RWPE2 (cell line): ENCODE results near the gene CMIP.

ENCODE experiments used
- ATAC-seq: fragments of 200-7000 bp; cut with Tn5 transposase; 3 replicates; pipeline ENCODE4 v1.9.1; 2021; ENCODE audit warnings: low read depth
- DNase-seq: peaks from one replicate; pipeline ENCODE4 v3.0.0-alpha.2; 2020; ENCODE audit warnings: low spot score
- H3K27ac ChIP-seq: fragments of 450-650 bp; 2 replicates; pipeline ENCODE4 v1.5.1; 2017; ENCODE audit warnings: mild to moderate bottlenecking; ENCODE audit not compliant: poor library complexity, severe bottlenecking
- H3K27me3 ChIP-seq: fragments of 250-450 bp; sonication (Bioruptor Pico); 2 replicates; pipeline ENCODE4 v1.5.1; 2021; ENCODE audit warnings: mild to moderate bottlenecking, moderate library complexity; ENCODE audit not compliant: insufficient read depth, poor library complexity, severe bottlenecking
- H3K36me3 ChIP-seq: fragments of 250-450 bp; sonication (Bioruptor Pico); 2 replicates; pipeline ENCODE4 v1.5.1; 2020; ENCODE audit warnings: low read depth, mild to moderate bottlenecking, moderate library complexity
- H3K4me1 ChIP-seq: fragments of 250-450 bp; sonication (Bioruptor Pico); 2 replicates; pipeline ENCODE4 v1.5.1; 2021; ENCODE audit warnings: mild to moderate bottlenecking, moderate library complexity; ENCODE audit not compliant: insufficient read depth, poor library complexity, severe bottlenecking
- H3K4me3 ChIP-seq: fragments of 250-450 bp; sonication (Bioruptor Pico); 2 replicates; pipeline ENCODE4 v1.5.1; 2021; ENCODE audit warnings: mild to moderate bottlenecking, moderate library complexity; ENCODE audit not compliant: severe bottlenecking
- H3K9me3 ChIP-seq: fragments of 250-450 bp; sonication (Bioruptor Pico); 2 replicates; pipeline ENCODE4 v1.5.1; 2021; ENCODE audit warnings: mild to moderate bottlenecking, moderate library complexity; ENCODE audit not compliant: severe bottlenecking
- CTCF ChIP-seq: fragments of 450-650 bp; IDR thresholded peaks from one replicate; pipeline ENCODE4 v1.5.1; 2017; ENCODE audit warnings: mild to moderate bottlenecking, moderate library complexity; ENCODE audit not compliant: poor library complexity, severe bottlenecking

CMIP gene

DNA sequence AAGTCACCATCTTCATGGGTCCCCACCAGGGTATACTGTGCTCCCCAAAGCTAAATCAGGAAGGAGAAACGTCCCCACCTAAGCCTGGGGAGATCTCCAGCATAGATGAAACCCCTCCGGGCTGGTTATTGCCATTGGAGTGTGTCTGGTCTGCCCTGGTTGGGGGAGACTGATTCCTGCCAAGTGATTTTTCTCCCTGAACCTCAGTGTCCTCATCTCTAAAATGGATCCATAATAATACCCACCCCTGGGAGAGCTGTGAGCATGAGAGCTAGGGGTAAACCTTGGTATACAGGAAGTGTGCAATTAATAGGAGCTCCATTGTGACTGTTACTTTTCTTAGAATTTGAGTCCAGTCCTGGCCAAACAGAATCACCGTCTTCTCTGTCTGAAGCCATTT lies 111.1 kb downstream of the CMIP start:
- H3K4me1 ChIP-seq = peaks cover 26% of the 10 kb centered on the region
- ATAC-seq (no peak), DNase-seq (no peak)
- H3K4me3 ChIP-seq = no peak overlapping the region
- no peaks in the 10 kb centered on the region for H3K27me3 ChIP-seq
- no peak for TF ChIP-seq CTCF
- no peaks in the 10 kb centered on the region for H3K9me3 ChIP-seq
- H3K36me3 ChIP-seq = peaks cover 13% of the 10 kb centered on the region
- no peak overlapping the region for H3K27ac ChIP-seq

- no peaks in the 10 kb centered on the region for H3K27me3 ChIP-seq
- no peak for ATAC-seq
- peaks cover 13% of the 10 kb centered on the region for H3K36me3 ChIP-seq
- H3K4me3 ChIP-seq = no peak overlapping the region
- H3K27ac ChIP-seq = no peak overlapping the region
- H3K9me3 ChIP-seq = no peaks in the 10 kb centered on the region
- no peak for TF ChIP-seq CTCF
- H3K4me1 ChIP-seq = peaks cover 27% of the 10 kb centered on the region
- DNase-seq = no peak
These were observed 112.2 kb downstream of the CMIP start for GRCh38 chr16:81556715-81557284.

DNA sequence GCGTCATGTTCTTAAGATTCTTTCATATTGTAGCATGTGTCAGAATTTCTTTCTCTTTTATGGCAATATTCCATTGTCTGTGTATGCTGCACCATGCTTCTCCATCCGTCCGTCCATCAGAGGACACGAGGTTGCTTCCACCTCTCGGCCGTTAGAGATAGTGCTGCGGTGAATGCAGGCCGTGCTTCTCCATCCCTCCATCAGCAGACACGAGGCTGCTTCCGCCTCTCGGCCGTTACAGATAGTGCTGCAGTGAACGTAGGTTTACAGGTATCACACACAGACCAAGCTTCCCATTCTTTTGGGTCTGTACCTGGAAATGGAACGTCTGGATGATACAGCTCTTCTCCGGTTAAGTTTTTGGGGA lies 113.5 kb downstream of the CMIP start:
- no peak for TF ChIP-seq CTCF
- no peaks in the 10 kb centered on the region for H3K27me3 ChIP-seq
- peaks cover 27% of the 10 kb centered on the region for H3K4me1 ChIP-seq
- DNase-seq (no peak), ATAC-seq (no peak)
- no peak overlapping the region for H3K27ac ChIP-seq
- H3K4me3 ChIP-seq = no peak overlapping the region
- no peaks in the 10 kb centered on the region for H3K9me3 ChIP-seq
- H3K36me3 ChIP-seq = peaks cover 13% of the 10 kb centered on the region

DNA sequence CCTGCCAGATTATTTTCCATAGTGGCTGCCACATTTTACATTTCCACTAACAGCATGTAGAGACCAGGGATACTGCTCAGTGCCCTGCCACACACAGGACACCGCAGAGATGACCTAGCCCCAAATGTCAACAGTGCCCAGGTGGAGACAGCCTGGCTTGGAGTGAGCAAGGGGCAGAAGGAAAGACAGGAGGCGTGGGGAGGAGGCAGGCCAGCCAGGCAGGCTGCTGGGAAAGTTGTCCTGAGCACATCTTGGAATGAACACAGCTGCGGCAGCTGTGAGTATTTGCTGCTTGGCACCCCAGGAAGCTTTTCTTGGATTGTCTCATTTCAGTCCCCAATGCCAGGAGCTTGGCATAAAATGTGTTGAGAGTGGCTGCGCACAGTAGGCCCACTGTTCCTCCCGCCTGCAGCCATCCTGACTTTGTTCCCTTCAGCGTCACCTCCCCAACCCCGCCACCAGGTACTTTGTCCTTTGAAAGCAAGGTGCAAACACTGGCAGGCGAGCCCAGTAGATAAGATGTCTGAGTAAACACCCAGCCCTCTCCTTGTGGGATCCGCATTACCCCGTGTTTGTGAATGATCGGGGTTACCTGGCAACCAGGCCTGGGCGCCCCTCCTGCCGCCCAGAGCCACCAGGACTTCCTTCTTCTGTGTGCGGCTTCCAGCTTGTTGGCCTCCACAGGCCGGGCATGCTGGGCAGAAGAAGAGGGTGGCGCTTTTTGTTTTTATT lies 114.0 kb downstream of the CMIP start:
- Histone ChIP-seq H3K36me3 (peaks cover 13% of the 10 kb centered on the region), H3K4me1 (peaks cover 27% of the 10 kb centered on the region), H3K27me3 (no peaks in the 10 kb centered on the region), H3K4me3 (no peak overlapping the region), H3K9me3 (no peaks in the 10 kb centered on the region), H3K27ac (no peak overlapping the region)
- DNase-seq (no peak), ATAC-seq (no peak)
- TF ChIP-seq CTCF = no peak
